Keratinocyte (primary cell): ENCODE data around the gene CRELD1. TPM values are rescaled to one million over a fixed set of nuclear protein-coding genes. Genes with fewer than 3 reads are reported as not detected.

ENCODE experiments used
- DNase-seq: peaks from one replicate; pipeline ENCODE4 v3.0.0-alpha.2; 2011; ENCODE audit warnings: low read depth, missing footprints, low spot score
- FAIRE-seq: peaks from 2 replicates; lab custom pipeline; 2011; peaks lifted over from hg19 to GRCh38; lab: Jason Lieb, UNC
- H2AFZ ChIP-seq: 2 replicates; pipeline ENCODE4 v1.6.0; 2012; ENCODE audit warnings: low read length, control low read depth, inconsistent platforms; ENCODE audit not compliant: control insufficient read depth
- H3K27ac ChIP-seq: 2 replicates; pipeline ENCODE4 v1.5.1; 2011; ENCODE audit warnings: low read length; ENCODE audit not compliant: control insufficient read depth, insufficient read depth
- H3K27me3 ChIP-seq: 3 replicates; pipeline ENCODE4 v1.6.0; 2011; ENCODE audit warnings: low read length; ENCODE audit not compliant: control insufficient read depth, insufficient read depth; ENCODE audit errors: extremely low read depth
- H3K36me3 ChIP-seq, 2 experiments: 2 replicates in 1 of 2; 3 replicates in 1 of 2; pipeline ENCODE4 v1.5.1; 2011; ENCODE audit warnings: low read length in 2 of 2, mild to moderate bottlenecking in 1 of 2; ENCODE audit not compliant: control insufficient read depth in 2 of 2, insufficient read depth in 2 of 2; ENCODE audit errors: extremely low read depth in 1 of 2
- H3K4me1 ChIP-seq: 3 replicates; pipeline ENCODE4 v1.5.1; 2011; ENCODE audit warnings: low read length; ENCODE audit not compliant: control insufficient read depth, insufficient read depth; ENCODE audit errors: extremely low read depth
- H3K4me2 ChIP-seq: 3 replicates; pipeline ENCODE4 v1.6.0; 2011; ENCODE audit warnings: low read depth, low read length; ENCODE audit not compliant: control insufficient read depth, insufficient read depth; ENCODE audit errors: extremely low read depth
- H3K4me3 ChIP-seq, 3 experiments: fragments of 200-600 bp in 1 of 3; sonication (generic) in 1 of 3; 2 replicates in 2 of 3; 3 replicates in 1 of 3; pipeline ENCODE4 v1.5.1; 2011 to 2016; ENCODE audit warnings: low read length in 3 of 3, mild to moderate bottlenecking in 3 of 3, control low read depth in 2 of 3, inconsistent platforms in 1 of 3, low read depth in 1 of 3, mixed read lengths in 1 of 3, mixed run types in 1 of 3, moderate library complexity in 1 of 3; ENCODE audit not compliant: control insufficient read depth in 2 of 3, insufficient read depth in 2 of 3; ENCODE audit errors: extremely low read depth in 1 of 3
- H3K79me2 ChIP-seq: 2 replicates; pipeline ENCODE4 v1.6.0; 2012; ENCODE audit warnings: low read length; ENCODE audit not compliant: control insufficient read depth, insufficient read depth
- H3K9ac ChIP-seq: 3 replicates; pipeline ENCODE4 v1.6.0; 2011; ENCODE audit warnings: low read length; ENCODE audit not compliant: control insufficient read depth, insufficient read depth; ENCODE audit errors: extremely low read depth
- H3K9me1 ChIP-seq: 3 replicates; pipeline ENCODE4 v1.6.0; 2011; ENCODE audit warnings: low read length; ENCODE audit not compliant: control insufficient read depth, insufficient read depth; ENCODE audit errors: extremely low read depth
- H3K9me3 ChIP-seq: 2 replicates; pipeline ENCODE4 v1.5.1; 2012; ENCODE audit warnings: low read depth, low read length; ENCODE audit not compliant: control insufficient read depth
- H4K20me1 ChIP-seq: 3 replicates; pipeline ENCODE4 v1.6.0; 2011; ENCODE audit warnings: low read length; ENCODE audit not compliant: control insufficient read depth, insufficient read depth; ENCODE audit errors: extremely low read depth
- CTCF ChIP-seq, 3 experiments: IDR thresholded peaks in 1 of 3; conservative IDR thresholded peaks in 1 of 3; optimal IDR thresholded peaks in 1 of 3; 2 replicates in 2 of 3; 3 replicates in 1 of 3; pipeline versions ENCODE3 to v1.5.1; 2011; ENCODE audit warnings: low read length in 3 of 3, mild to moderate bottlenecking in 3 of 3, moderate library complexity in 2 of 3, control low read depth in 1 of 3, inconsistent platforms in 1 of 3; ENCODE audit not compliant: insufficient read depth in 2 of 3; ENCODE audit errors: extremely low read depth in 1 of 3
- EZH2 ChIP-seq: IDR thresholded peaks from one replicate; pipeline ENCODE4 v1.6.1; 2012; ENCODE audit warnings: inconsistent platforms, mild to moderate bottlenecking, low read length, moderate library complexity
- dilution Hi-C: fragments of 300-500 bp; cut with MboI; formaldehyde crosslinking; loops from one replicate; pipeline ENCODE4 v1.7.0; 2020; ENCODE audit warnings: low sequenced_read_pairs; ENCODE audit not compliant: extremely low pct_ligation_motif_present
- polyA plus RNA-seq, 5 experiments: library from polyadenylated mRNA; depleted of rRNA in 3 of 5; stranded (reverse) in 3 of 5; stranded (forward) in 1 of 5; unstranded in 1 of 5; fragments of >200 nt; gene quantifications; 1 replicate in 1 of 5; 2 replicates in 3 of 5; 3 replicates in 1 of 5; pipeline versions ENCODE4 v1.2.1 to v1.2.3, GENCODE V29; 2011 to 2012; ENCODE audit warnings: missing spikeins in 2 of 5, low read depth in 1 of 5, low replicate concordance in 1 of 5

CRELD1 gene
- polyA plus RNA-seq, 1 donor (not counting 4 experiments of a cell fraction or from before 2014, with no cell fraction given): 11.2 TPM

GRCh38 chr3:9935966-9936510 is 2.4 kb downstream of the CRELD1 start:
- Histone ChIP-seq H3K9me1 (no peaks in the 10 kb centered on the region), H4K20me1 (no peaks in the 10 kb centered on the region)

GRCh38 chr3:9937486-9938238 is 4.0 kb downstream of the CRELD1 start:
- dilution Hi-C loops: no loop called here
- H3K9me3 ChIP-seq: no peaks in the 10 kb centered on the region
- H3K4me3 ChIP-seq: no peak overlapping the region
- H4K20me1 ChIP-seq: no peaks in the 10 kb centered on the region
- H3K36me3 ChIP-seq: peaks cover 4 to 13% of the 10 kb centered on the region in 2 experiments
- no peak overlapping the region for H3K27ac ChIP-seq
- TF ChIP-seq CTCF (optimal IDR thresholded peaks at IDR 0.05 in 1 of 3, IDR thresholded peaks at IDR 0.05 in 1 of 3, conservative IDR thresholded peaks at IDR 0.05 in 1 of 3; ENCODE audit: extremely low read depth in 1 of 3, insufficient read depth in 2 of 3, low read length in 3 of 3) (no peak), EZH2 (no peak)
- no peaks in the 10 kb centered on the region for H3K27me3 ChIP-seq
- no peaks in the 10 kb centered on the region for H3K9me1 ChIP-seq
- FAIRE-seq (no peak), DNase-seq (no peak)
- H3K4me1 ChIP-seq: peaks cover 13% of the 10 kb centered on the region
- no peak overlapping the region for H3K9ac ChIP-seq
- H3K79me2 ChIP-seq: peaks cover 4% of the 10 kb centered on the region
- H2AFZ ChIP-seq: no peak overlapping the region
- no peak overlapping the region for H3K4me2 ChIP-seq

More at GRCh38 chr3:9935966-9936510, 2.4 kb downstream of the CRELD1 start:
- Histone ChIP-seq H3K27me3 (no peaks in the 10 kb centered on the region), H3K27ac (no peak overlapping the region), H3K79me2 (peaks cover 4% of the 10 kb centered on the region), H3K9me3 (no peaks in the 10 kb centered on the region), H2AFZ (no peak overlapping the region), H3K4me2 (no peak overlapping the region), H3K4me1 (peaks cover 17% of the 10 kb centered on the region), H3K36me3 (peaks cover 4 to 13% of the 10 kb centered on the region in 2 experiments), H3K4me3 (no peak overlapping the region), H3K9ac (no peak overlapping the region)
- FAIRE-seq (no peak), DNase-seq (no peak)
- TF ChIP-seq CTCF (optimal IDR thresholded peaks at IDR 0.05 in 1 of 3, IDR thresholded peaks at IDR 0.05 in 1 of 3, conservative IDR thresholded peaks at IDR 0.05 in 1 of 3; ENCODE audit: extremely low read depth in 1 of 3, insufficient read depth in 2 of 3, low read length in 3 of 3): no peak
- no peak for TF ChIP-seq EZH2
- dilution Hi-C loops: no loop called here
